Left renal cortex interstitium (tissue), 4 donors: ENCODE data around the gene ADCY6. TPM values are rescaled to one million over a fixed set of nuclear protein-coding genes. Genes with fewer than 3 reads are reported as not detected.

ENCODE experiments used
- DNase-seq, 4 donors: peaks; one replicate each; pipeline ENCODE4 v3.0.0-alpha.2; 2013; ENCODE audit warnings: low read depth in 4 of 4, low spot score in 2 of 4, missing footprints in 1 of 4
- polyA plus RNA-seq, 4 donors: library from polyadenylated mRNA; unstranded; fragments of 120-200 nt; gene quantifications; one replicate each; pipeline ENCODE4 v1.2.1, GENCODE V29; 2013; ENCODE audit not compliant: insufficient read length in 4 of 4

ADCY6 gene
- polyA plus RNA-seq, 4 donors, result 74.9 to 114 (median 97.7) TPM

DNA sequence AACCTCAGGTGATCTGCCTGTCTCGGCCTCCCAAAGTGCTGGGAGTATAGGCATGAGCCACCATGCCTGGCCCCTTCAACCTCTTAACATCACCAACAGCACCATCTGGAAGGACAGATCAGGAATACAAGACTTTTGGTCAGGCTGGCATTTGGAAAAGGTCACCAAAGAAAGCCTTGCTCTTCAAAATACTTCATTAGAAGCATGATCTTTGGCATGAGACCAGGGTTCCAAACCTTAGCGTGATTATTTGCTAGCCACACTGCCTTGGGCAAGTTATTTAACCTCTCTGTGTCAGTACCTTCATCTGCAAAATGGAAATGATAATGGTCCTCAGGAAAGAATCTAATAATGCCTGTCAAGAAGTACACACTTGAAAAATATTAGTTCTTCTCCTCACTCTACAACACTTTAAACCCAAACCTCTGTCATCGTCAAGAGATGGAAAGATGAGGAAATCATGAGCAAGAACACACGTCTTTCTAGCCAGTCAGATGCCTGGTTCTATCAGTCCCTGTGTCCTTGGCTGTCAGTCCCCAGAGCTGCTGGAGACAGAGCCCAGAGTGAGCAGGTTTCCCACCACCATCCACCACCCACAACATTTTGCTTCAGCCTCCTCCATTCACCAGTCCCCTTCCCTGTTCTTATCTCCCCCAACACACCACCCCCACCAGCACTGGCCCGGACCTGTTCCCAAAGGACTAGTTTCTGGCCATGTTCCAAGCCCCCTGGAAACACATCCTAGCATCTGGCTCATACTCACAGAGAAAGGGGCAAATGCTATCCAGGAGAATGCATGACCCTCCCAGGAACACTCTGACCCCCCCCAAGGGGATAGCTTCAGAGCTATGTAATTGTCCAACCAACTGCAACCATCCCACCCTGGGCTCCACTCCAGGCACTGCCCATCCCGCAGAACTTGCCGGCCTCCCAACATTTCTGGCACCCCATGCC is 2.0 kb downstream of the ADCY6 start:
- no peak for DNase-seq

- DNase-seq, result no peak
These were observed 5.5 kb downstream of the ADCY6 start for GRCh38 chr12:48783432-48783831.

DNA sequence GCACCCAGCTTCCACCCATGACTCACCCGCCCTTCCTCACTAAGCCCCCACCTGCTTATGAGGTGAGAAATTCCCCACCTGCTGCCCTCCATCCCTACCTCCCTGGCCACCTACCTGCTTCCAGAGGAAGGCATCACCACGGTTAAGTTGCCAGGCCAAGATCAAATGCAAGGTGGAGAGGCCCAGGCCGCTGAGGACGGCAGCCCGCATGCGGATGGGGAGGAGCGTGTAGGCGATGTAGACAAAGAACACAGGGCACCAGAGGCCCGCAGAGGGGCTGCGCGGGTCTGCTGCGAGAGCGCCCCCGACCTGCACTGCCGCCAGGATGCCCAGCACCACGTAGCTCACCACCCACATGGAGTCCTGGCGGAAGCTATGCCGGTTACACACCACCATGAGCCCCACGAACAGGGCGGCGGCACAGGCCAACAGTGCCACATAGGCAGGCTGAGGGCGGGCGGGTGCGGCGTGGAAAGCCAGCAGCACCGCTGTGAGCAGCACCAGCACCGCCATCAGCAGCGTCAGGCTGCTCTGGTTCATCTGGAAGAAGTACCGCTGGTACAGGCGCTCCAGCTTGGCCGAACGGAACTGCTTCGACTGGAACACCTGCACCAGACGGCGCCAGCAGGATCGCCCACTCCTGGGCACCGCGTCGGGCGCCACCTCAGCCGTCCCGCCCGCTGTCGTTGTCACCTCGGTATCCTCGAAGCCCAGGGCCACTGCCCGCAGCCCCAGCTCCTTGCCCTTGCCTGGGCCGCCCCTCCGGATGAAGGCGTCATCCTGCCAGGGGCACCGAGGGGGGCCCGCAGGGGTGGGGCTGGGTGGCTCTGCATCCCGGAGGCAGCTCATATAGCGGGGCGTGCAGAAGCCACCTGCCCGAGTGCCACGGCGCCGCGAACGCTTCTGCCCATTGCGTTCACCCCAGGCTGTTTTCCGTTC is 6.2 kb downstream of the ADCY6 start:
- DNase-seq, result no peak

DNA sequence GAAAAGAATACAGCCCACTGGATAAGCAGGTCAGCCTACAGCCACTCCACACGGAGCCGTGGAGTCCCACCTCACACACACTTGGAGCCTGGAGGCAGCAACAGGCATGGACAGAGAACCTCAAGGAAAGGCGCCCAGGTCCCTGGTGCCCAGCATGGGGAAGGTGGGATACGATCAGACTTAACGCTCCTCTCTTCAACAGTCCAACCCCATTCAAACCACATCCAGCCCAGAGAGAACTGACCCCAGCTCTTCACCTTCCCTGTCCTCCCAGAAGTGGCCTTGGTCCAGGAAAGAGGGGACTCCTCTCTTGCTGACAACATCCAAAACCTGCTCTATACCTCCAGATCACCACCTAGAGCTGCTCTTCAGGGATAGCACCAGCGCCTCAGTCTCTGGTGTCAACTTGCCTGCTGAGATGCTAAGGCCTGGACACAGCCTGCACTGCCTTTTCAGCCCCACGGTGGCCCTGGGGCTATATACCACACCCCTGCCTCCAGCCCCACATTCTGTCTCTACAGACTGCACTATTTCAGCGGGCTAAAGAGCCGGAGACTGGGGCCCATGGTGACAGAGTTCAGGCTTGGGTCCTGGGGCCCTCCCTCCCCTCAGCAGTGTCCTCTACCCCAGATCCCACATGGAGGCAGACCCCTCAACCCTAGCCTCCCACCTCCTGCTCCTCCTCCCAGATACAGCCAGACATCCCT is 7.0 kb downstream of the ADCY6 start:
- DNase-seq, result no peak

DNA sequence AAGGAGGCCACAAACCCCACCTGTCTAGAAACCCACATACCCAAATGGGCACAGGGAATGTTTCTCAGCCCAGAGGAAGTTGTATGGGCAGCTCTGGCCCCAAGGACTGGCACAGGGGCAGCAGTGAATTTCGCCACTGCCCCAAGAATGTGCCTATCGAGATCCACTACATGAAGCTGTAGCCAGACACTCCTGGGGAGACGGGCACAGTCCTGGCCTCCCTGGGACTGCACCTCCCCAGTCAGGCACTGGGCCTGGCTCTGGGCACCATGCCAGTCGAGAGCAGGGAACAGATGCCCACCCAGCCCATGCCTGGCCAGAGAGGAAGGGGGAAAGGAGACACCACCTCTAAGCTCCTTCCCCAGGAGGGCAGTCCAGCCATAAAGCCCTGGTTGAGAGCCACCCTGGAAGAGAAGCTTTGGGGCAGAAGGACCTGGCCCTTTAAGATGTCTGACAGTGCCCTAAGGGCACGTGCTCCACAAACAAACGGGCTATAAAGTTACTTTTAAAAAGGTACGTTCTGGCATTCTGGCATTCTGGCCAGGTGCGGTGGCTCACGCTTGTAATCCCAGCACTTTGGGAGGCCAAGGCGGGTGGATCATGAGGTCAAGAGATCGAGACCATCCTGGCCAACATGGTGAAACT is 8.4 kb downstream of the ADCY6 start:
- DNase-seq, result no peak

DNA sequence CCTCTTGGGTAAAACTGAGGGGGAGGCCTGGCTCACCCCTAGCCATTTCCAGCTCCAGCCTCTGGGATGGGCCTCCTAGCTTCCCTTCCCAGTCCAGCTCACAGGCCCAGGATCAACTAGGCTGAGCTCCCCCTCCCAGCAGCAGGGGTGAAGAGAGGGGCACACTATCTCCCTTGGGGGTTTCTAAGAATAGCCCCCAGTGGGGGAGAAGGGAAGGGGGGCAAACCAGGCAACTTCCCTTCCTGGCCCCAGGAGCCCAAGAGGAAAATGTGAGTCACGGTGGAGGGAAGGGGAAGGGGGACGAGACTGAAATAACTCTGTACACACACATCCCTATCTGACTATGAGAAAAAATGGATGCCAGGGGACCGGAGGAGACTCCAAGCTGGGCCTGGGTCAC is 9.0 kb downstream of the ADCY6 start:
- DNase-seq, result no peak

DNA sequence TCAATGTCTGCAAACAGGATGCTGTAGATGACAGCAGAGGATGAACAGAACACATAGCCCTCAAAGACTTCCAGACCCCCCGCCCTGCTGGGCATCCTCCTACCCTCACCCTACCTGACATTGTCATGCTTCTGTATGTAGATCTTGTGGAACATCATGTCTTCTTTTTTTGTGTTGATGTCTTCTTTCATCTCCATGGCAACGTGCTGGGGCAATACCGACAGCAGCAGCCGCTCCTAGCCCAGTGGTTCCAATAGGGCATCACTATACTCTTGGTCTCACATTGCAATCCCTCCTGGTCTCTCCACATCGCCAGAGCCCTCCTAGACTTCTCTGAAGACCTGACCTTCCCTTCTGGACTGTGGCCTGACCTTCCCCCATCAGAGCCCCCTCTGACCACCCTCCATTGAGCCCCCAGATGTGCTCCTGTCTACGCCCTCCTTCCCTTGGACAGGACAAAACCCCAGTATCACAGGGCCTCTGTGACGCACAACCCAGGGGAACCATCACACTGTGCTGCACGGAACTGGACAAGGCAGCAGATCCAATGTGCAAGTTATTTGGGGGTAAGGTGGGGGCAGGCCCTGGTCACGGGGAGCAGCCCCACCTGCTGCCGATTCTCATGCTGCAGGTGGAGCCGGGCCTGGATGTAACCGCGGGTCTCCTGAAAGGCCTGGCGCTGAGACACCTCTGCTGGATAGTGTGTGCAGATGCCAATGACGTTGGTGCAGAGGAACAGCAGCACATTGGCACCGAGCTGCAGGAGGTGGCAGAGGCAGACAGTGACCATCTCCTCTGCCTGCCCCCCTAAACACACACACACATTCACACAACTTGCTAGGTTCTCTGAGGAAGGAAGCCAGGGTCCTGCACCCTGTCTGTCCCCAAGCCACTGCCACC is 11.1 kb downstream of the ADCY6 start:
- no peak for DNase-seq

DNA sequence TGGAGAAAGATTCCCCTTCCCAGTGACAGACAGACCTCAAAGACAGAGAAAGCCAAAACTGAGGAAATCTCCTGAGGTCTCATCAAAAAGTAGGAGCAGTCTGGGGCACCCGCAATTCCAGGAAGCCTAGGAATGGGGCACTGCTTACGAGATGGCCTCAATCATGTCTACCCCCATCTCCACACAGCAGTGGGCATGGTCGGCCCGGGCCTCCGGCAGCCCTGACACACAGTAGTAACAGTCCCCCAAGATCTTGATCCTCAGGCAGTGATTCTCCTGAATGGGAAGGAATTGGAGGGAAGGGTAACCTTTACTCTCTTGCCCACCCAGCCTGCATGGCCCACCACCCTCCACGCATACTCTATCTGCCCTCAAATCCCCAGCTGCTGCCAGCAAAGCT is 11.9 kb downstream of the ADCY6 start:
- DNase-seq, result no peak

DNA sequence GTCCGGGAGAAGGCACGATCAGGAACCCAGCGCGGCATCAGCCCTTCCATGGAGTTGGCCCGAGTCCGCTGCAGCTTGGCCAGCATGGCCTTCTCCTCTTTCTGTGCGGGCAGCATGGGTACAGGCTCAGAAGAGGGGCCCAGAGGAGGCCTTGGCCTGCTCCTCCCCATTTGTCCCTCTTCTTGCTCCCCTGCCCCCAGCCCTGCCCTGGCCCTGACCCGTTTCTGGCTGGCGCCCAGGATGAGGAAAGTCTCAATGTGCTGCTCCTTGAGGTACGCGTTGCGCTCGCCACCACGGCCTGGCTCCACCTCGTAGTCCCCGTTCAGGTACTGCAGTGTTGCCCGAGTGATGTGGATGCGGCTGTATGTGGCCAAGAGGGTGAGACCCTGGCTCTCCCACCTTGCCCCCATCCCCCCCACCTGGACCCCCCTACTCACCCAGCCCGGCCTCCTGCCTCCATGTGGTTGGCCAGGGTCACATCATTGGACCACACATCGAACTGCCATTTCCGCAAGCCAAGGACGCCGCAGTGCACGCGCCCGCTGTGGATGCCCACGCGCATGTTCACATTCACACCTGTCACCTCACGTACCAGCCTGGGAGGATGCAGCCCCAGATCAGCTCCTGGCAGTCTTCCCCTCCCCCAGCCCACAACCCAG is 12.8 kb downstream of the ADCY6 start:
- DNase-seq, result no peak

DNA sequence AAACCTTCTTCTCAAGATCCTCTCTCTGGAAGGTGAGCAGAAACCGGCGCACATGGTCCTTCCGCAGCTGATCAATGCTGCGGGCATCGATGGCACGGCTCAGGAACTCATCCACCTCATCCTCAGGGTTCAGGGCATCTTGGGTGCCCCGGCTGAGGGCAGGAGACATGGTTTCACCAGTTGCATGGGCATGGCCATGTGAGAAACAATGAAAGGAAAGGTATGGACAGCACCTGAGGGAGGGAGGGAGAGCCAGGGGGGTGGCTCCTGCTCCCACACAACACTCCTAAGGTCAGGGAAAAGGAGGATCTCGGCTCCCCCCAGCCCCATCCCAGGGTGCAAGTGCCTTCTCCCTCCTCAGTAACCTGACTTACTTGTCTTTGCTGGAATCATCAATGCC is 13.6 kb downstream of the ADCY6 start:
- no peak for DNase-seq

- DNase-seq, result no peak
These were observed 14.4 kb downstream of the ADCY6 start for GRCh38 chr12:48774516-48774915.

- DNase-seq, result no peak
These were observed 15.2 kb downstream of the ADCY6 start for GRCh38 chr12:48773686-48774085.

DNA sequence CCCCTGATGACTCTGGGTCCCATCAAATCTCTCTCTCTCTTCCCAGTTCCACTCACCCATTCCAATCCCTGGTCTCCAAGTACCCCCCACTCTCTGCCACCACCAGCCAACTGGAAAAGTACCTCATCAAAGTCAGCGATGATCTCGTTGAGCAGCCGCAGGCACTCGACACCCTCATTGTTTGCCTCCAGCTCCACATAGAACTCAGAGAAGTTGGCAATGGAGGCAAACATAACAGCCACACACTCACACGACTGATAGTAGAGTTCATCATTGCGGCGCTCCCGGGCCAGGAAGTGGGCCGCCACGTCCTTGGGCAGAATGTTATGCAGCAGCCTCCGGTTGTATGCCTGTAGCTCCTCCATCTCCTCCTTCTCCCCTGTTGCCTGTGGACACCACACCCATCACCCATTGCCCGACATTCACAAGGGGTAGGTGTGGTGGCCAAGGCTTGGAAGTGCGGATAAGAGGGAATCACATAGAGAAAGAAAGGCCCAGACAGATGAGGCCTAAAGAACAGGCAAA is 17.2 kb downstream of the ADCY6 start:
- DNase-seq, result no peak

DNA sequence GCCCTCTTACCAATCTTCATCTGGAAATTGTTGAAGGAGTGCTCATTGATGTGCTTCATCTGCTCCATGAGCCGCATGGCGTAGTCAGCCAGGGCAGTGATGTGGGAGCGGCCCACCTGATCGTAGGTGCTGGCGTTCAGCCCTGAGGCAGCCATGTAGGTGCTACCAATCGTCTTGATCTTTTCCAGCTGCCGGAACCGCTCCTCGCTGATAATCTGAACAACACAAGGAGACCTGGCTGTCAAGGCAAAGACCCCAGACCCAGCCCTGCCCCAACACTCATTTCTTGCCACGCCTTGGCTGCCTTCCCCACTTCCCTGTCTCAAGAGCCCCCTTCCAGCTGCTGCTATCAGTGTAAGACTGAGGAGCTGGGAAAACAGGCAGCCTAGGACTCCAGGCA is 18.1 kb downstream of the ADCY6 start:
- DNase-seq, result no peak

DNA sequence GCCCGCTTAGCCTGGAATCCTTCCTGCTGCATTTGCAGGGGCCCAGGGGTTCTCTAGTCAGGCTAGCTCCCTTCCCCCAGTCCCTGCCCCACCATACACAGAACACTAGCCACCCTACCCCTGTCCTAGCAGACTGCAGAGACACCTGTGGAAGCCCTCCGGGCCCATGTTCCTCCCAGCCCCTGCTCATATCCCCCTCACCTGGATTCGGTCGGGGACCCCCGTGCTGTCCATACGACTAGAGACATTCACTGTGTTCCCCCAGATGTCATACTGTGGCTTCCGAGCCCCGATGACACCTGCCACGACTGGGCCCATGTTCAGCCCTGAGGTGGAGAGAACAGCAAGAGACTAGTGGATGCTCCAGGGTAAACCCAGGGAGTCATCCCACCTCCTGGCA is 20.2 kb downstream of the ADCY6 start:
- DNase-seq, result no peak

- no peak for DNase-seq
These were observed 20.7 kb downstream of the ADCY6 start for GRCh38 chr12:48768147-48768546.

DNA sequence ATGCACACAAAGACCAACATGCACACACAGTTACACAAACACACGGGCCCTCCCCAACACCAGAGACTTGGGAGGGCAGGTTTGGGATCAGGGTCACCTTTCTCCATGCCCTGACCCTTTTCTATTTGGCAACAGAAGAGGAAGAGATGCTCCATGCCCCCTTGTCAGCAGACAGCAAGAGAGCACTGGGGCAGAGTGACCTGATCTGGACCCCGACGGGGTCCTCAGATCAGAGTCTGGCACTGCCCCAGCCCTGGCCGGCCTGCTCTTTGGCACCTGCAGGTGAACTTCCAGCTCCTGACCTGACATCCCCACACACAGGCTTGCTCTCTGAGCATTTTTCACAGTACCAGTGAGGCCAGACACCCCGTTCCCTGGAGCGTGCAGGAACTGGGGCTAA is 21.4 kb downstream of the ADCY6 start:
- no peak for DNase-seq

- DNase-seq, result no peak
These were observed 21.8 kb downstream of the ADCY6 start for GRCh38 chr12:48767047-48767446.

DNA sequence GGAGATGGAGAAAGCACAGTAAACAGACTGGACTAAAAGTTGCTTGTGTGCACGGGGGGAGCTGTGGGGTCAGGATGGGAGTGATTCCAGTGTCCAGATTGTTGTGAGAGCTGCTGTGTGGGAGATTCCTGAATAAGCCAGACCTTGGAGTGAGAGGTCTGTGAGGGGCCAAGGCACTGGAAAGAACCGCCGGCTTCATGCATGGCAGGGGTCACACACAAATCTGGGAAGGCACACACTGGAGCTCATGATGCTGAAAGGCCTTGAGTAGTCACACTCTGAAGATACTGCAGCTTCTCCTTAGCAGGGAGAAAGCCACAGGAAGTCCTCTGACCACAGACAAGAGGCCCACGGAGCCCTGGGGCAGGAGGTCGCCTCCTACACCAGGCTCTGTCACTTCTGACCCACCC is 23.1 kb downstream of the ADCY6 start:
- no peak for DNase-seq
